ENCODE results near the gene SHOX.

- TF ChIP-seq CTCF (conservative IDR thresholded peaks at IDR 0.05) (no peak), EZH2 (IDR thresholded peaks at IDR 0.05; ENCODE audit: low read depth) (no peak)
Measured at GRCh38 chrX:581066-581465, 49.5 kb upstream of the SHOX start.
